Esophagus (tissue), 2 donors: ENCODE results near the gene NBPF10. TPM values are rescaled to one million over a fixed set of nuclear protein-coding genes. Genes with fewer than 3 reads are reported as not detected.
A peak's percentile ranks its signal among the peaks of the same experiment; 100 is the strongest.
"Not testable (repeated sequence)": the region's sequence is repeated elsewhere in the genome, so short reads cannot be mapped to it uniquely, and the experiment has no call there.

Experiments
- H3K27ac ChIP-seq, 2 donors: one replicate each; pipeline ENCODE4 v1.5.1; 2013; ENCODE audit warnings: low read depth in 2 of 2, mild to moderate bottlenecking in 2 of 2, inconsistent platforms in 1 of 2, low read length in 1 of 2, moderate library complexity in 1 of 2
- H3K27me3 ChIP-seq, 2 donors: one replicate each; pipeline ENCODE4 v1.6.1; 2013; ENCODE audit warnings: low read length in 2 of 2, control low read depth in 1 of 2, mild to moderate bottlenecking in 1 of 2; ENCODE audit not compliant: insufficient read depth in 2 of 2, control insufficient read depth in 1 of 2
- H3K36me3 ChIP-seq, 2 donors: one replicate each; pipeline ENCODE4 v1.6.1; 2013; ENCODE audit warnings: low read length in 1 of 2; ENCODE audit not compliant: control insufficient read depth in 2 of 2, insufficient read depth in 2 of 2
- H3K4me1 ChIP-seq, 2 donors: one replicate each; pipeline ENCODE4 v1.6.1; 2013; ENCODE audit warnings: low read length in 1 of 2; ENCODE audit not compliant: control insufficient read depth in 2 of 2, insufficient read depth in 2 of 2
- H3K4me3 ChIP-seq, 2 donors: one replicate each; pipeline ENCODE4 v1.5.1; 2013; ENCODE audit warnings: low read length in 2 of 2, mild to moderate bottlenecking in 2 of 2, low read depth in 1 of 2, moderate library complexity in 1 of 2
- H3K9me3 ChIP-seq, 2 donors: one replicate each; pipeline ENCODE4 v1.6.1; 2013; ENCODE audit warnings: mild to moderate bottlenecking in 2 of 2, low read depth in 1 of 2, low read length in 1 of 2, moderate library complexity in 1 of 2; ENCODE audit not compliant: control insufficient read depth in 2 of 2, insufficient read depth in 1 of 2
- WGBS, 2 donors: extraction: QIAGEN DNeasy Blood & Tissue Kit; methylation state at CpG; one replicate each; pipeline ENCODE4 v1.1.7; 2013; 5-methylcytosine and 5-hydroxymethylcytosine counted together
- polyA plus RNA-seq, 2 donors: library from polyadenylated mRNA; stranded (reverse); fragments of 200-250 nt; gene quantifications; one replicate each; pipeline ENCODE4 v1.2.3, GENCODE V29; 2013
- donor health status: healthy with polysubstance abuse.
- donor health status: Bipolar disorder and iron deficiency.

NBPF10 gene, protein sequence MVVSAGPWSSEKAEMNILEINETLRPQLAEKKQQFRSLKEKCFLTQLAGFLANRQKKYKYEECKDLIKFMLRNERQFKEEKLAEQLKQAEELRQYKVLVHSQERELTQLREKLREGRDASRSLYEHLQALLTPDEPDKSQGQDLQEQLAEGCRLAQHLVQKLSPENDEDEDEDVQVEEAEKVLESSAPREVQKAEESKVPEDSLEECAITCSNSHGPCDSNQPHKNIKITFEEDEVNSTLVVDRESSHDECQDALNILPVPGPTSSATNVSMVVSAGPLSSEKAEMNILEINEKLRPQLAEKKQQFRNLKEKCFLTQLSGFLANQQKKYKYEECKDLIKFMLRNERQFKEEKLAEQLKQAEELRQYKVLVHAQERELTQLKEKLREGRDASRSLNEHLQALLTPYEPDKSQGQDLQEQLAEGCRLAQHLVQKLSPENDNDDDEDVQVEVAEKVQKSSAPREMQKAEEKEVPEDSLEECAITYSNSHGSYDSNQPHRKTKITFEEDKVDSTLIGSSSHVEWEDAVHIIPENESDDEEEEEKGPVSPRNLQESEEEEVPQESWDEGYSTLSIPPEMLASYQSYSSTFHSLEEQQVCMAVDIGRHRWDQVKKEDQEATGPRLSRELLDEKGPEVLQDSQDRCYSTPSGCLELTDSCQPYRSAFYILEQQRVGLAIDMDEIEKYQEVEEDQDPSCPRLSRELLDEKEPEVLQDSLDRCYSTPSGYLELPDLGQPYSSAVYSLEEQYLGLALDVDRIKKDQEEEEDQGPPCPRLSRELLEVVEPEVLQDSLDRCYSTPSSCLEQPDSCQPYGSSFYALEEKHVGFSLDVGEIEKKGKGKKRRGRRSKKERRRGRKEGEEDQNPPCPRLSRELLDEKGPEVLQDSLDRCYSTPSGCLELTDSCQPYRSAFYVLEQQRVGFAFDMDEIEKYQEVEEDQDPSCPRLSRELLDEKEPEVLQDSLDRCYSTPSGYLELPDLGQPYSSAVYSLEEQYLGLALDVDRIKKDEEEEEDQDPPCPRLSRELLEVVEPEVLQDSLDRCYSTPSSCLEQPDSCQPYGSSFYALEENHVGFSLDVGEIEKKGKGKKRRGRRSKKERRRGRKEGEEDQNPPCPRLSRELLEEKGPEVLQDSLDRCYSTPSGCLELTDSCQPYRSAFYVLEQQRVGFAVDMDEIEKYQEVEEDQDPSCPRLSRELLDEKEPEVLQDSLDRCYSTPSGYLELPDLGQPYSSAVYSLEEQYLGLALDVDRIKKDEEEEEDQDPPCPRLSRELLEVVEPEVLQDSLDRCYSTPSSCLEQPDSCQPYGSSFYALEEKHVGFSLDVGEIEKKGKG (N-terminal part only)
- under 1 TPM; 0.73 to 0.83 TPM for polyA plus RNA-seq

DNA sequence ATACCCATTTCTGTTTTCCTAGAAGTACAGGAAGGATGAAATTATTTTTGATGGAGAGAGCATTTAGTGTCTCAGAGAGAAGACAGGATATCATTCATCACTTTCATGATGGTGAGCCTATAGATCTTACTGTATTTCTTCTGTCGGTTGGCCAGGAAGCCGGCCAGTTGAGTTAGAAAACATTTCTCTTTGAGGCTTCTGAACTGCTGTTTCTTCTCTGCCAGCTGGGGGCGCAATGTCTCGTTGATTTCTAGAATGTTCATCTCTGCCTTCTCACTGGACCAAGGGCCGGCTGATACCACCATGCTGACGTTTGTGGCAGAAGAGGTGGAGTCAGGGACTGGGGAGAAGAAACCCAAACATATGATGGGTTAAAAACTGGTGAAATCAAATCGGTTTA, at the start of gene NBPF10:
Gene NBPF10 (minus strand): TSS at position 340 of the 400 bp plus-strand sequence. CDS start 35 bp downstream, at position 305.
- not testable (repeated sequence) for H3K4me3 ChIP-seq, H3K36me3 ChIP-seq, H3K27me3 ChIP-seq, H3K27ac ChIP-seq, H3K4me1 ChIP-seq, H3K9me3 ChIP-seq
- WGBS, 2 donors = no CpG with 5 or more reads among the region's 7 CpGs

DNA sequence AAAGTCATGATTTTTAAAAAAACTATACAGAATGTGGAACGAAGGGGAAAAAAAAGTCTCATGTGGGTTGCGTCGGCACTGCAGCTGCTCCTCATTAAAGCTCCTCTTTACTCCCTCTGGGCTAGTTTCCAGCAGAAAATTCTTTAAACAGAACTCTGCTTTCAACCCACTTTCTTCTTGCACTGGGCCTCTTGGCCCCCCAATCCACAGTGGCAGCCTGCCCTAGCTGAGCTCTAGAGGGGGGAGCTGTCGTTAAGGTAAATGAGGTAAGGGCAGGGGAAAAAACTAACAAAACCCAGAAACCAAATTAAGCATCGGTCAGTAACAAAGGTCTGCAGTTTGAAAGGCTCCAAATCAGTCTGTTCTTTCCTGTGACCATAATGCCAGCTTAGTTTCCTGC, 29.9 kb upstream of the NBPF10 start:
- not testable (repeated sequence) for H3K36me3 ChIP-seq, H3K9me3 ChIP-seq, H3K4me1 ChIP-seq, H3K27me3 ChIP-seq, H3K4me3 ChIP-seq
- 9 to 17% methylated on average over 1 of the region's 5 CpGs for WGBS, 2 donors
- H3K27ac ChIP-seq = peak overlapping the region in 1 of 2 donors; percentile 7

DNA sequence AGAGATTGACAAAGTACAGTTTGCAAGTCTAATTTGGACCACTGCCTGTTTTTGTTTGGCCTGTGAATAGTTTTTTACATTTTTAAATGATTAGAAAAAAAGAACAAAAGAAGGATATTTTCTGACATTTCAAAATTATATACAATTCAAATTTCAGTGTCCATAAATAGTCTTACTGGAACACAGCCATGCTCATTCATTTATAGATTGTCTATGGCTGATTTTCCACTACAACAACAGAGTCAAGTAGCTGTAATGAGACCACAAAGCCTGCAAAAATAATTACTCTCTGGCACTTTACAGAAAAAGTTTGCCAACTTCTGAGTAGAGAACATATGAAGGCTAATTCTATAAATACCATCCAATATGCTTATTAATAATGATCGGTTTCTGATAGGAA, 23.1 kb upstream of the NBPF10 start:
- H3K9me3 ChIP-seq, H3K36me3 ChIP-seq, H3K27me3 ChIP-seq, H3K4me3 ChIP-seq, H3K27ac ChIP-seq, H3K4me1 ChIP-seq: not testable (repeated sequence)
- no CpG with 5 or more reads among the region's 1 CpG for WGBS, 2 donors

DNA sequence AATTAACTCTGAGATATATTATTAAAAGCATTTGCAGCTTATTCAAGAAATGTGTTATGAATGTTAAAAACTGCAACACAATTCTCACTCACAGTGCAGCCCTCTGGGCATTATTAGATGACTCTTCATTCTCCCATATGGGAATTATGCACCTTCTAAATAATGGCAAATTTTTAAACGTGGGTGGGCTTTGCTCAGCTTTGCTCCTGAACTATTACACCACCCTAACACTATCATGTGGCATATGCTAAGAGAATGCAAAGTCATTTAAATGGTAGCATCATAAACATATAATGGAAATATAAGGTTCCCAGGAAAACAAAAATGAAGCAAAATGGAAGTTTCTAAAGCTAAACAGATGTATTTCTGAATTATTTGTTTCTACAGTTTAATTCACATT, 22.7 kb upstream of the NBPF10 start:
- H3K27me3 ChIP-seq, H3K36me3 ChIP-seq, H3K4me1 ChIP-seq, H3K4me3 ChIP-seq, H3K9me3 ChIP-seq, H3K27ac ChIP-seq: not testable (repeated sequence)
- WGBS, 2 donors = no CpG with 5 or more reads among the region's 1 CpG

Other genes starting within 250 kb of the NBPF10 start
- 1 to 10 TPM; 1.5 to 1.9 TPM for gene ITGA10, start 234.8 kb downstream of the NBPF10 start, polyA plus RNA-seq
- 10 to 100 TPM; 19.3 to 26.4 TPM for gene PEX11B, start 226.1 kb downstream of the NBPF10 start, polyA plus RNA-seq
- 100 to 1,000 TPM; 144 to 250 TPM for gene RBM8A, start 217.3 kb downstream of the NBPF10 start, polyA plus RNA-seq
- 1 to 10 TPM; 2.1 to 2.9 TPM for gene LIX1L, start 186.8 kb downstream of the NBPF10 start, polyA plus RNA-seq
- under 1 TPM; 0.27 to 0.47 TPM for gene ANKRD34A, start 180.2 kb downstream of the NBPF10 start, polyA plus RNA-seq
- 10 to 100 TPM; 12.8 to 13.7 TPM for gene POLR3GL, start 180.1 kb downstream of the NBPF10 start, polyA plus RNA-seq
- 100 to 1,000 TPM in 1 of 2 donors, 10 to 100 TPM in 1; 77.5 to 235 TPM for gene TXNIP, start 148.2 kb downstream of the NBPF10 start, polyA plus RNA-seq
- not detected for gene HJV, start 123.1 kb downstream of the NBPF10 start, polyA plus RNA-seq
- 10 to 100 TPM; 19.0 to 25.2 TPM for gene NOTCH2NLA, start 84.2 kb upstream of the NBPF10 start, polyA plus RNA-seq